Activated CD4-positive, CD25-positive, alpha-beta regulatory T cell treated with anti-CD3 and anti-CD28 coated beads, Interleukin-2, amount 50 U/mL, for 16 hours (primary cell): ENCODE measurements around the gene CAPN12.
"Not testable (repeated sequence)": the region's sequence is repeated elsewhere in the genome, so short reads cannot be mapped to it uniquely, and the experiment has no call there.

Experiments used
- DNase-seq: peaks from one replicate; pipeline ENCODE4 v3.0.0-alpha.2; 2020; ENCODE audit warnings: low read depth, low spot score

Gene CAPN12

GRCh38 chr19:38771569-38771968 is 27.3 kb upstream of the CAPN12 start:
- not testable (repeated sequence) for DNase-seq

GRCh38 chr19:38770949-38771275 is 26.6 kb upstream of the CAPN12 start:
- DNase-seq = not testable (repeated sequence)

- not testable (repeated sequence) for DNase-seq
Measured at GRCh38 chr19:38770228-38770948, 26.1 kb upstream of the CAPN12 start.

GRCh38 chr19:38769635-38770211 is 25.4 kb upstream of the CAPN12 start:
- DNase-seq = peak; percentile 79

- DNase-seq = no peak
Measured at GRCh38 chr19:38766276-38767047, 22.2 kb upstream of the CAPN12 start.

- no peak for DNase-seq
Measured at GRCh38 chr19:38765214-38765613, 20.9 kb upstream of the CAPN12 start.

GRCh38 chr19:38763795-38764220 is 19.5 kb upstream of the CAPN12 start:
- no peak for DNase-seq

- not testable (repeated sequence) for DNase-seq
Measured at GRCh38 chr19:38761884-38762389, 17.7 kb upstream of the CAPN12 start.

GRCh38 chr19:38760805-38761517 is 16.7 kb upstream of the CAPN12 start:
- not testable (repeated sequence) for DNase-seq

GRCh38 chr19:38759590-38760003 is 15.3 kb upstream of the CAPN12 start:
- no peak for DNase-seq

- not testable (repeated sequence) for DNase-seq
Measured at GRCh38 chr19:38754196-38754595, 9.9 kb upstream of the CAPN12 start.

GRCh38 chr19:38753783-38754182 is 9.5 kb upstream of the CAPN12 start:
- DNase-seq = not testable (repeated sequence)

- no peak for DNase-seq
Measured at GRCh38 chr19:38745316-38745715, 1.0 kb upstream of the CAPN12 start.

GRCh38 chr19:38744874-38745273 is 600 bp upstream of the CAPN12 start:
- no peak for DNase-seq

- DNase-seq = no peak
Measured at GRCh38 chr19:38743394-38744297, 628 bp downstream of the CAPN12 start.

- no peak for DNase-seq
Measured at GRCh38 chr19:38742906-38743305, 1.4 kb downstream of the CAPN12 start.

GRCh38 chr19:38742296-38742695 is 2.0 kb downstream of the CAPN12 start:
- no peak for DNase-seq

GRCh38 chr19:38741670-38742069 is 2.6 kb downstream of the CAPN12 start:
- DNase-seq = no peak

- DNase-seq = no peak
Measured at GRCh38 chr19:38740932-38741331, 3.3 kb downstream of the CAPN12 start.

GRCh38 chr19:38740257-38740592 is 4.0 kb downstream of the CAPN12 start:
- no peak for DNase-seq
